HG03354 (cell line): ENCODE data around the gene STAT3.
"Not testable (repeated sequence)": the region's sequence is repeated elsewhere in the genome, so short reads cannot be mapped to it uniquely, and the experiment has no call there.

Experiments used
- ATAC-seq: cut with Tn5 transposase; IDR thresholded peaks from one replicate; pipeline ENCODE4 v1.9.1; 2021; ENCODE audit warnings: mild to moderate bottlenecking; ENCODE audit not compliant: unreplicated experiment, poor library complexity, severe bottlenecking

Gene STAT3

GRCh38 chr17:42305543-42306384, 82.5 kb downstream of the STAT3 start:
- ATAC-seq: no peak

GRCh38 chr17:42305031-42305330, 83.3 kb downstream of the STAT3 start:
- not testable (repeated sequence) for ATAC-seq

- ATAC-seq: no peak
Observed at GRCh38 chr17:42304187-42305030, 83.8 kb downstream of the STAT3 start.

DNA sequence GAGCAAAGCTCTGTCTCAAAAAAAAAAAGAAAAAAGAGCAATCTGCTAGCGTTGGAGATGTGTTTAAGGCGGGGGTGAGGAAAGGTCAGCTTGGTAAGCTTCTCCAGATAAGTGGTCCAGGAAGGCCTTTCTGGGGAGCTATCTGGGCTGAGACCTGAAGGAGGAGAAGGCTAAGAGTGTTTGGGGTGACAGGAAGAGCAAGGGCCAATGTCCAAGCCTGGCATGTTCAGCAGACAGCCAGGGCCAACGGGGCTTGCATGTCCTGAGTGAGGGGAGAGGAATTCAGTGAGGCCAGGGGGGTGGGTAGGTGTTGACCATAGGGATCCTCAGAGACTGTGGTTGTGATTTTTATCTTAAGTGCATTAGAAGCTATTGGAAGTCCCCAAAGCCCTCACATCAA, 84.5 kb downstream of the STAT3 start:
- ATAC-seq: no peak

DNA sequence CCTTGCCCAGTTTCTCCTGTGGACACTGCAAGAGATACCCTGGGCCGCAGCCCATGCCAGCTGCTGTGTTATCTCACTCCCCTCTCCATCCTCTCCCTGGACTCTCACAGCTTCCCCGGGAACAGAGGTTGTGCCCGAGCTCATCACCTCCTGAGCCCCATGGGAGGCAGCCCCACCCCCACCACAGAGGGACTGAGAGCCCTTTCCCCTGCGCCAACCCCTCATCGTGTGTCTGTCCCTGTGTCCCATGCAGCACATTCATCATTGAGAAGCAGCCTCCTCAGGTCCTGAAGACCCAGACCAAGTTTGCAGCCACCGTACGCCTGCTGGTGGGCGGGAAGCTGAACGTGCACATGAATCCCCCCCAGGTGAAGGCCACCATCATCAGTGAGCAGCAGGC, 87.2 kb downstream of the STAT3 start:
- no peak for ATAC-seq

DNA sequence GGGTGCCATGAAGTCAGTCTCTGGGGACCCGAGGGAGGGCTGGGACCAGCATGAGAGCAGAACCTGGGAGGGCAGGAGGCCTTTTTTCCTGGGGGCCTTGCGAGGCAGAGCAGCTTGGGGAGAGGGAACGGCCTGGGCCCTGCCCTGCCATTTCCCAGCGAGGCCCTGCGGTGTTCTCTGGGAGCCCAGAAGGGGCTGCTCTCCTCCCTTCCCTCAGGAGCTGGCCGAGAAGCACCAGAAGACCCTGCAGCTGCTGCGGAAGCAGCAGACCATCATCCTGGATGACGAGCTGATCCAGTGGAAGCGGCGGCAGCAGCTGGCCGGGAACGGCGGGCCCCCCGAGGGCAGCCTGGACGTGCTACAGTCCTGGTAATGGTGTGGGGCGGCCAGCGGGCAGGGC, 88.3 kb downstream of the STAT3 start:
- ATAC-seq: not testable (repeated sequence)

- not testable (repeated sequence) for ATAC-seq
Observed at GRCh38 chr17:42299361-42299760, 88.9 kb downstream of the STAT3 start.

DNA sequence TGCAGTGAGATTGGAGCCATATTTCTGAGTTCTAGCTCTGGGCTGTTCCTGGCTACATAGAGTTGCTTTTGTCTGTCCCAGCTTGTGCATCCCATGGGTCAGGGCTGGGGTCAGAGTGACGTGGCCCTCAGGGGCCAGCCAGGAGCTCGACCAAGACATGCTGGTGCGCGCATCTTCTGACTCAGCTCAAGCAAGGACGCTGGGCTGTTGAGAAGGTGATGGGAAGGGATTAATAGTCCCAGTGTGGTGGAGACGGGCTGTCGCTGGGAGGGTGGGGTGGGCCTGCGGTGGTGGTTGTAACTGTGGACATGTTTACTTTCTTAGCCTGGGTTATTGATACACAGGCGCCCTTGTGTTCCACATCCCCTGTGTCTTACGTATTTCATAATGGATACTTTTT, 90.5 kb downstream of the STAT3 start:
- not testable (repeated sequence) for ATAC-seq

- ATAC-seq: no peak
Observed at GRCh38 chr17:42296012-42296411, 92.2 kb downstream of the STAT3 start.

DNA sequence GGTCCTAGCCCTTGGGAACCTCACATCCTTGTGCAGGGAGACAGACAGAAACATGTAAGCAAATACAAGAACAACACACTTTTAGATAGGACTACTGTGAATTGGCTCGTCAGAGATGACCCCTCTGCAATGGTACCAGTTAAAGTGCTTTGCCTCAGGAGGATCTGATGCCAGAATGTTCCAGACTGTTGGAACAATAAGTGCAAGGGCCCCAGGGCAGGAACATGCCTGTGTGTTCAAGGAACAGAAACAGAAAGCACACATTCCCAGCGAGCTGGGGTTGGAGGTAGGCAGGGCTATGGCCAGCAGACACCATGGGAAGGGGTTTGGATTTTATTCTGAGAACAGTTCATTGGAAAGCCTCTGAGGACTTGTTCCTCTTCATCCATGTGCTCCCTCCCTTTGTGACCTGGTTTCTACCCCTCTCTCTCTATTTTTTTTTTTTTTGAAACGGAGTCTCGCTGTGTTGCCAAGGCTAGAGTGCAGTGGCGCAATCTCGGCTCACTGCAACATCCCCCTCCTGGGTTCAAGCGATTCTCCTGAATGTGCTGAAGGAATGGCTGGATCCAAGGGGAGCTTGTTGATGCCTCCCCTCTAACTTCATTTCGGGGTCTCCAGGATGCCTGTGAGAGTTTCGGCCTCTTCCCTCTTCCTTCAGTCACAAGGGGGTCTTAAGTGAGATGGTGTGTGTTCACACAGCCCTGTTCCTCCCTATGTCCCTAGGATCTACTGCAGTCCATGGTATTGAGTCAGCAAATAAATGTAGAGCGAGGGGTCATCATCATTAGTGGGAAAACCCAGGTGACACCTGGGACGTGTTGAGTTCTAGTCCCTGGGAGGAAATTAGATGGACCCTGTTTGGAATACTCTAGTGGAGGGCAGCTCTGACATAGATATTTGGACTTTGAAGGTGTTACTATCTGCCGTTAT, 93.5 kb downstream of the STAT3 start:
- ATAC-seq: no peak

GRCh38 chr17:42291129-42291528, 97.1 kb downstream of the STAT3 start:
- ATAC-seq: no peak

GRCh38 chr17:42290577-42290976, 97.7 kb downstream of the STAT3 start:
- no peak for ATAC-seq

GRCh38 chr17:42289611-42290181, 98.5 kb downstream of the STAT3 start:
- no peak for ATAC-seq

DNA sequence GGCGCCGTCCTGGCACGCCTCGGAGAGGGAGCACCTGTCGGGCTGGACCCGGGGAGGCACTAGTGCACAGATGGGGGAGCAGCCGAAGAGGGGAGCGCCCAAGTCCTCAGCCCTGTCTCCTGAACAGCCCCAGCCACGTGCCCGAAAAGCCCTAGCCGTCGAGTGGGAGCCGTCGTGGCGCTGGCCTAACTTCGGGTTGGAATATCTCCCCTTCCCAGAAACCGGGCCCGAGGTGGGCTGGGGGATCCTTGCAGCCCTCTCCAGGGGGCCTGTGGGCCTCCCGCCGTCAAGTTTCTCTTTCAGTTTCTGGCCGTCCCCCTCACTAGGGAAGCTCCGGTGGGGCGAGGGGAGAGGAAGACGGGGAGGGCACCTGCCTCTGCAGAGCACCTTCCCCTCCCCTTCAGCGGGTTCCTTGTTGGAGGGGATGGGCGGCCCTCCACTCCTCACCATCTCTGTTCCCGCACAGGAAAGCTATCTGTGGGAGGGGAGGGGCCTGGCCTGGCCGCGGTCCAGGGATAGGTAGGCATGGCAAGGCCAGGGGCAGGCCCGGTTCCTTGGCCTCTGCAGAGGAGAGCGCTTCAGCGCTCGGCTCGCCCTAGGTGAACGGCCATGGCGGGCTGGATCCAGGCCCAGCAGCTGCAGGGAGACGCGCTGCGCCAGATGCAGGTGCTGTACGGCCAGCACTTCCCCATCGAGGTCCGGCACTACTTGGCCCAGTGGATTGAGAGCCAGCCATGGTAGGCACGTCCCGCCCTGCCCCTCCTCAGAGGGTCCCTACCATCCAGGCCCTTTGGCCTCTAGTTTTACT, 99.2 kb downstream of the STAT3 start:
- peak; percentile 25 for ATAC-seq

- ATAC-seq: peak; percentile 56
Observed at GRCh38 chr17:42287977-42288802, 100.1 kb downstream of the STAT3 start, which contains the start of gene STAT5A. TSS of gene STAT5A (plus strand) at chr17:42288498. CDS start at chr17:42289412, 914 bp downstream.

- ATAC-seq: peak; percentile 21
Observed at GRCh38 chr17:42287305-42287976, 100.8 kb downstream of the STAT3 start.

- ATAC-seq: no peak
Observed at GRCh38 chr17:42286411-42287221, 101.6 kb downstream of the STAT3 start.
